Common myeloid progenitor, CD34-positive (primary cell): Measurements from ENCODE around the gene AKAP6.

Experiments used
- CTCF ChIA-PET: fragments of 350-600 bp; sonication (Branson Sonifier 250); formaldehyde crosslinking; loops from one replicate; lab custom pipeline; 2021; ENCODE audit warnings: antibody characterized with exemption; lab: Charles Lee
- POLR2A ChIA-PET: fragments of 350-600 bp; sonication (Branson Sonifier 250); formaldehyde crosslinking; loops from one replicate; lab custom pipeline; 2021; ENCODE audit warnings: antibody characterized with exemption; lab: Charles Lee
- DNase-seq, 3 donors: peaks; one replicate each; pipeline versions ENCODE4 v3.0.0 to v3.0.0-alpha.2; 2013
- H3K27ac ChIP-seq, 2 experiments: 1 replicate in 1 of 2; 2 replicates in 1 of 2; pipeline ENCODE4 v1.7.0; 2013; ENCODE audit warnings: inconsistent platforms in 2 of 2, low read length in 2 of 2, mild to moderate bottlenecking in 2 of 2, low read depth in 1 of 2, moderate library complexity in 1 of 2; ENCODE audit not compliant: severe bottlenecking in 2 of 2, insufficient read depth in 1 of 2, poor library complexity in 1 of 2
- H3K27me3 ChIP-seq, 5 experiments: replicated peaks in 2 of 5; 1 replicate in 3 of 5; 2 replicates in 2 of 5; pipeline versions ENCODE4 v1.6.1 to v1.7.0; 2013; ENCODE audit warnings: low read length in 4 of 5, mild to moderate bottlenecking in 2 of 5, moderate library complexity in 2 of 5, inconsistent platforms in 1 of 5; ENCODE audit not compliant: insufficient read depth in 5 of 5, control insufficient read depth in 4 of 5
- H3K36me3 ChIP-seq, 4 experiments: 1 replicate in 2 of 4; 2 replicates in 2 of 4; pipeline versions ENCODE4 v1.6.1 to v1.7.0; 2013; ENCODE audit warnings: low read length in 3 of 4, control low read depth in 1 of 4, mild to moderate bottlenecking in 1 of 4; ENCODE audit not compliant: control insufficient read depth in 4 of 4, insufficient read depth in 4 of 4
- H3K4me1 ChIP-seq, 4 experiments: 1 replicate in 3 of 4; 2 replicates in 1 of 4; pipeline versions ENCODE4 v1.6.1 to v1.7.1; 2013; ENCODE audit warnings: low read length in 3 of 4, mild to moderate bottlenecking in 3 of 4, control low read depth in 1 of 4, inconsistent platforms in 1 of 4, moderate library complexity in 1 of 4; ENCODE audit not compliant: control insufficient read depth in 4 of 4, insufficient read depth in 4 of 4; ENCODE audit errors: control extremely low read depth in 1 of 4
- H3K4me3 ChIP-seq, 7 experiments: 1 replicate in 4 of 7; 2 replicates in 3 of 7; pipeline versions ENCODE4 v1.5.1 to v1.7.0; 2013; ENCODE audit warnings: mild to moderate bottlenecking in 7 of 7, low read length in 6 of 7, moderate library complexity in 6 of 7, inconsistent platforms in 2 of 7, low read depth in 2 of 7, control low read depth in 1 of 7; ENCODE audit not compliant: insufficient read depth in 4 of 7, control insufficient read depth in 1 of 7; ENCODE audit errors: extremely low read depth in 1 of 7
- H3K9me3 ChIP-seq, 5 experiments: 1 replicate in 4 of 5; 2 replicates in 1 of 5; pipeline versions ENCODE4 v1.6.1 to v1.7.1; 2013; ENCODE audit warnings: low read length in 4 of 5, mild to moderate bottlenecking in 2 of 5, inconsistent platforms in 1 of 5, low read depth in 1 of 5, moderate library complexity in 1 of 5; ENCODE audit not compliant: control insufficient read depth in 4 of 5, insufficient read depth in 2 of 5; ENCODE audit errors: control extremely low read depth in 1 of 5
- WGBS: methylation state at CpG from one replicate; pipeline ENCODE4 v1.1.5; 2013; ENCODE audit not compliant: insufficient coverage; 5-methylcytosine and 5-hydroxymethylcytosine counted together

Gene AKAP6

GRCh38 chr14:32728976-32729375, 399.9 kb downstream of the AKAP6 start:
- no peaks in the 10 kb centered on the region for H3K4me1 ChIP-seq
- POLR2A ChIA-PET = no interaction called here
- H3K9me3 ChIP-seq = no peaks in the 10 kb centered on the region
- WGBS = no CpG with 5 or more reads among the region's 5 CpGs
- no peak overlapping the region for H3K4me3 ChIP-seq
- CTCF ChIA-PET = interaction anchor here (1.0 kb wide), 1 partner anchor 19 kb away, joined by 3 read pairs; no protein-coding TSS in a partner anchor
- H3K27me3 ChIP-seq = no peaks in the 10 kb centered on the region
- H3K36me3 ChIP-seq = no peaks in the 10 kb centered on the region
- DNase-seq = no peak
- H3K27ac ChIP-seq = no peak overlapping the region

DNA sequence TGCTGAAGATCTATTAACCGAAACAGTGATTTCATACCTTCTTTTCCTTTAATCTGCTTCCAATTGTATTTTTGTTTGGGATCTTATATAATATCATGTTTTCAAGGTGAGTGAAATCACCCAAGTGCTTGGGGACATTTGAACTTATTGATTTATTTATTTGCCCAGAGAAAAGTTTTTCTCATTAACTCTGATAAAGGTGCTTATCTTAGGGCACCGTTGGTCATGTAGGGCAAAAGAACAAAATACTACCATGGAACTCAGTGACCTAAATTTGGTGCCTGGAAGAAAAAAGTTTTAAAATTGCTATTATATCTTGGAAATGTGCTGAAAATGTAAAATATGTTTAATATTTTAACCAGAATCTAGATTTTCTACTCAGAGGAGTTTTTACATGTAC, 402.2 kb downstream of the AKAP6 start:
- Histone ChIP-seq H3K4me3 (no peak overlapping the region), H3K9me3 (no peaks in the 10 kb centered on the region), H3K27ac (no peak overlapping the region), H3K4me1 (no peaks in the 10 kb centered on the region), H3K27me3 (no peaks in the 10 kb centered on the region), H3K36me3 (no peaks in the 10 kb centered on the region)
- no CpG with 5 or more reads among the region's 2 CpGs for WGBS
- DNase-seq = no peak
- CTCF ChIA-PET = no interaction called here
- POLR2A ChIA-PET = no interaction called here

DNA sequence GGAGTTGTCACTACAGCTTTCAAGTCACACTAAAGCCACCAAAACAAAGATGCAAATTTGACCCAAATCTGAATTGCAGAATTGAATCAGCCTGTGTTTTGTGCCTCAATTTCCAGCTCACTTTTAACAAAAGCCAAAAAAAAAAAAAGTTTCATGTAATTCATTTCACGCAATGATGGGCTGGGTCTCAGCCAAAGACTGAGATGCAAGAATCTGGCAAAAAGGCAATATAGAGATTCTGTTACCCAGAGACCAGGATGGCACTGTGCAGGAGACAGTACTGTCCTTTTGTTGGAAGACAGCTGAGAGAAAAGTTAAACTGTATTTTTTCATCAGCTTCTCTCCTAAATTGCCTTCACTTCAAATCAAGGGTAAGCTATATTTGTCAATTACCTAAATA, 403.9 kb downstream of the AKAP6 start:
- DNase-seq = no peak
- no peaks in the 10 kb centered on the region for H3K27me3 ChIP-seq
- POLR2A ChIA-PET = no interaction called here
- CTCF ChIA-PET = no interaction called here
- no peak overlapping the region for H3K27ac ChIP-seq
- 100% methylated on average over 1 of the region's 1 CpG for WGBS
- H3K4me3 ChIP-seq = no peak overlapping the region
- no peaks in the 10 kb centered on the region for H3K36me3 ChIP-seq
- no peaks in the 10 kb centered on the region for H3K4me1 ChIP-seq
- no peaks in the 10 kb centered on the region for H3K9me3 ChIP-seq

DNA sequence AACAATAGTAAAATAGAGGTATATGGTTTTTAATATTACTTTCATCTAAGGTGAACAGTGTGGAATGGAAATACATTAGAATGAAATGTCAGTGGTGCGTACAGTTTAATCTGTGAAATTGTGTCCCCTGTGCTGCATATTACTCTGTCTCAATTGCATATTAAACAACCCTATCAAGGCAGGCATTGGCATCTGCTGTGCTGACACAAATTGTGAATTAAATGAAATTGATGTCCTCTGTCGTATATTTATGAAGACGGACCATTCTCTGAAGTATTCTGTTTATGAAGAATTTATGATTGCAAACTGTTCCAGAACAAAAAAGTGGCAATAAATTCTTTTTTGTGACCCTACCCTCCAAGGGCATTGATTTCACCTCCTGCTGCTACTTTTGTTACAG, 405.2 kb downstream of the AKAP6 start:
- Histone ChIP-seq H3K4me3 (no peak overlapping the region), H3K27ac (no peak overlapping the region), H3K9me3 (no peaks in the 10 kb centered on the region), H3K4me1 (no peaks in the 10 kb centered on the region), H3K27me3 (no peaks in the 10 kb centered on the region), H3K36me3 (no peaks in the 10 kb centered on the region)
- CTCF ChIA-PET = no interaction called here
- POLR2A ChIA-PET = no interaction called here
- no peak for DNase-seq
- 100% methylated on average over 1 of the region's 3 CpGs for WGBS

- CTCF ChIA-PET = no interaction called here
- H3K27me3 ChIP-seq = no peaks in the 10 kb centered on the region
- no peak overlapping the region for H3K4me3 ChIP-seq
These were observed 408.5 kb downstream of the AKAP6 start for GRCh38 chr14:32737621-32738020.

DNA sequence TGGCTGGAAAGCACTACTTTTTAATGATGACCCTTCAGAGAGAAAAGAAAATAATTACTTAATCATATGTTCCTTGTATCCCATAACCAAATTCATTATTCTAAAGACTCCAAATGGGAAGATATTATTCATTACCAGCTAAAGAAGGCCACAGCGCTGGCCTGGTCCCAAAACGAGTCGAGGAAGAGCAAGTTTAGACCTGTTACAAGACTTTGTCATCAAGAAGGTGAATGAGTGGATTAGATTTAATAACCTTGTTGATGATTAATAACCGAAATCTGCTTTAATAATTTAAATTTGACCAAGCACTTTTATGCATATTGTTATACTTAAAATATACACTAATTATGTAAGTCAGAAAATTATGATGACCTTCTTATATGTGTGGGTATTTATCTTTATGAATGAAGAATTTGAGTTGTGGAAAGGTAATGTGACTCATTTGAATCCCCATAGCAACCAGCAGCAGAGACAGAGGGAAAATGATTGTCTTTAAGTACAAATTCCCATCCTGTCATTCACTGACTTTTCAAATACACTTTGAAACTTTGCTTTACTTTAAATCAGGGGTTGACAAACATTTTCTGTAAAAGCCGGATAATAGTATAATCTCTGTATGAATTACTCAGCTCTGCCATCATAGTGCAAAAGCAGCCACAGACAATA, 409.2 kb downstream of the AKAP6 start:
- POLR2A ChIA-PET = no interaction called here
- CTCF ChIA-PET = no interaction called here
- WGBS = 77% methylated on average over 3 of the region's 5 CpGs

More at GRCh38 chr14:32737621-32738020, 408.5 kb downstream of the AKAP6 start:
- Histone ChIP-seq H3K9me3 (no peaks in the 10 kb centered on the region), H3K27ac (no peak overlapping the region), H3K36me3 (no peaks in the 10 kb centered on the region), H3K4me1 (no peaks in the 10 kb centered on the region)
- POLR2A ChIA-PET = no interaction called here
- no peak for DNase-seq
- 100% methylated on average over 1 of the region's 3 CpGs for WGBS

DNA sequence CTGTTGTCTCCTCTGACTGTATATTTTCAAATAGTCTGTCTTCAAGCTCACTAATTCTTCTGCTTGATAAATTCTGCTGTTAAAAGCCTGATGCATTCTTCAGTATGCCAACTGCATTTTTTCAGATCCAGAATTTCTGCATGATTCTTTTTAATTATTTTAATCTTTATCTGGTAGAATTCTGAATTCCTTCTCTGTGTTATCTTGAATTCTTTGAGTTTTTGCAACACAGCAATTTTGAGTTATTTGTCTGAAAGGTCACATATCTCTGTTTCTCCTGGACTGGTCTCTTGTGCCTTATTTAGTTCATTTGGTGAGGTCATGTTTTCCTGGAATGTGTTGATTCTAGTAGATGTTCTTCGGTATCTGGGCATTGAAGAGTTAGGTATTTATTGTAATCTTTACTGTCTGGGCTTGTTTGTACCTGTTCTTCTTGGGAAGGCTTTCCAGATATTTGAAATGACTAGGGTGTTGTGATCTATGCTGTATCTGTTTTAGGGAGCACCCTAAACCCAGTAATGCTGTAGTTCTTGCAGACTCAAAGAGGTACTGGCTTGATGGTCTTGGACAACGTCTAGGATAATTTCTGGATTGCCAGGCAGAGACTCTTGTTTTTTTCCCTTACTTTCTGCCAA, 415.8 kb downstream of the AKAP6 start:
- WGBS = 100% methylated on average over 2 of the region's 2 CpGs
- POLR2A ChIA-PET = no interaction called here
- CTCF ChIA-PET = no interaction called here

More for the DNA sequence above, 409.2 kb downstream of the AKAP6 start:
- no peaks in the 10 kb centered on the region for H3K36me3 ChIP-seq
- H3K4me1 ChIP-seq = no peaks in the 10 kb centered on the region
- H3K9me3 ChIP-seq = peaks cover 0 to 1% (median 0%) of the 10 kb centered on the region in 5 experiments
- H3K4me3 ChIP-seq = no peak overlapping the region
- DNase-seq = no peak
- H3K27me3 ChIP-seq = no peaks in the 10 kb centered on the region
- H3K27ac ChIP-seq = no peak overlapping the region

More for the DNA sequence above, 415.8 kb downstream of the AKAP6 start:
- Histone ChIP-seq H3K4me1 (no peaks in the 10 kb centered on the region), H3K9me3 (peaks cover 0 to 3% (median 0%) of the 10 kb centered on the region in 5 experiments), H3K36me3 (no peaks in the 10 kb centered on the region), H3K27ac (no peak overlapping the region), H3K4me3 (no peak overlapping the region), H3K27me3 (no peaks in the 10 kb centered on the region)
- no peak for DNase-seq
